AG04449 (cell line): ENCODE results near the gene PSKH1.

Experiments used
- CTCF ChIA-PET: fragments of 350-600 bp; formaldehyde crosslinking; extraction: SDS; loops from one replicate; lab custom pipeline; 2021; ENCODE audit warnings: antibody characterized with exemption; lab: Yijun Ruan, JAX
- POLR2A ChIA-PET: fragments of 400-600, 350-600 bp; formaldehyde crosslinking; extraction: SDS; loops from one replicate; lab custom pipeline; 2020; ENCODE audit warnings: antibody characterized with exemption, inconsistent platforms; lab: Yijun Ruan, JAX
- DNase-seq: peaks from one replicate; pipeline ENCODE4 v3.0.0-alpha.2; 2010; ENCODE audit warnings: low read depth, low spot score
- H3K4me3 ChIP-seq: 2 replicates; pipeline ENCODE4 v1.5.1; 2011; ENCODE audit warnings: low read depth, mild to moderate bottlenecking, control low read depth, low read length
- TF ChIP-seq, protein P1 (sequence below): IDR thresholded peaks from one replicate; pipeline ENCODE4 v1.5.1; 2011; ENCODE audit warnings: mild to moderate bottlenecking, moderate library complexity, low read length, control low read depth, inconsistent platforms; ENCODE audit not compliant: insufficient read depth; ENCODE audit errors: missing control alignments

The PSKH1 gene

GRCh38 chr16:67926181-67926750, 33.2 kb downstream of the PSKH1 start:
- ChIA-PET CTCF (interaction anchor here (0.9 to 16.7 kb wide), 8 partner anchors 8 to 405 kb away, joined by 3 to 227 read pairs (median 14); partner anchors contain the start of gene NRN1L), POLR2A (no interaction called here)
- TF ChIP-seq, protein P1, sequence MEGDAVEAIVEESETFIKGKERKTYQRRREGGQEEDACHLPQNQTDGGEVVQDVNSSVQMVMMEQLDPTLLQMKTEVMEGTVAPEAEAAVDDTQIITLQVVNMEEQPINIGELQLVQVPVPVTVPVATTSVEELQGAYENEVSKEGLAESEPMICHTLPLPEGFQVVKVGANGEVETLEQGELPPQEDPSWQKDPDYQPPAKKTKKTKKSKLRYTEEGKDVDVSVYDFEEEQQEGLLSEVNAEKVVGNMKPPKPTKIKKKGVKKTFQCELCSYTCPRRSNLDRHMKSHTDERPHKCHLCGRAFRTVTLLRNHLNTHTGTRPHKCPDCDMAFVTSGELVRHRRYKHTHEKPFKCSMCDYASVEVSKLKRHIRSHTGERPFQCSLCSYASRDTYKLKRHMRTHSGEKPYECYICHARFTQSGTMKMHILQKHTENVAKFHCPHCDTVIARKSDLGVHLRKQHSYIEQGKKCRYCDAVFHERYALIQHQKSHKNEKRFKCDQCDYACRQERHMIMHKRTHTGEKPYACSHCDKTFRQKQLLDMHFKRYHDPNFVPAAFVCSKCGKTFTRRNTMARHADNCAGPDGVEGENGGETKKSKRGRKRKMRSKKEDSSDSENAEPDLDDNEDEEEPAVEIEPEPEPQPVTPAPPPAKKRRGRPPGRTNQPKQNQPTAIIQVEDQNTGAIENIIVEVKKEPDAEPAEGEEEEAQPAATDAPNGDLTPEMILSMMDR: peak; percentile 12
- DNase-seq: no peak
- H3K4me3 ChIP-seq: no peak overlapping the region

- DNase-seq: no peak
- ChIA-PET CTCF (interaction anchor here (1.1 to 16.7 kb wide), 13 partner anchors 7 to 433 kb away, joined by 3 to 227 read pairs (median 8); partner anchors contain the start of genes NRN1L and PSMB10), POLR2A (no interaction called here)
- TF ChIP-seq, protein P1: no peak
- no peak overlapping the region for H3K4me3 ChIP-seq
Measured at GRCh38 chr16:67927131-67927941, 34.3 kb downstream of the PSKH1 start.

GRCh38 chr16:67928147-67928546, 35.1 kb downstream of the PSKH1 start:
- no peak for DNase-seq
- POLR2A ChIA-PET: no interaction called here
- H3K4me3 ChIP-seq: no peak overlapping the region
- TF ChIP-seq, protein P1: no peak
- CTCF ChIA-PET: interaction anchor here (0.8 to 16.7 kb wide), 27 partner anchors 8 to 434 kb away, joined by 3 to 227 read pairs (median 5); partner anchors contain the start of genes NRN1L and PSMB10

GRCh38 chr16:67928561-67929364, 35.7 kb downstream of the PSKH1 start:
- TF ChIP-seq, protein P1: peak; percentile 94
- H3K4me3 ChIP-seq: no peak overlapping the region
- ChIA-PET CTCF (interaction anchor here (0.7 to 16.7 kb wide), 31 partner anchors 8 to 444 kb away, joined by 3 to 227 read pairs (median 4); partner anchors contain the start of genes NRN1L and PSMB10), POLR2A (no interaction called here)
- DNase-seq: no peak

GRCh38 chr16:67930191-67930590, 37.1 kb downstream of the PSKH1 start:
- CTCF ChIA-PET: interaction anchor here (1.1 to 16.7 kb wide), 6 partner anchors 12 to 409 kb away, joined by 3 to 227 read pairs (median 14); partner anchors contain the start of gene NRN1L
- no peak overlapping the region for H3K4me3 ChIP-seq
- no peak for DNase-seq
- TF ChIP-seq, protein P1: no peak
- POLR2A ChIA-PET: no interaction called here
